NCI-H2171 treated with DMSO at 0.1 percent for 48 hours (cell line): ENCODE results near the gene ATG5.

Experiments used
- DNase-seq: peaks from one replicate; lab custom pipeline; 2025; lab: John Stamatoyannopoulos, UW

The ATG5 gene

GRCh38 chr6:106180208-106180607 lies 145.4 kb downstream of the ATG5 start:
- DNase-seq = no peak

- DNase-seq = no peak
These were observed 146.7 kb downstream of the ATG5 start for GRCh38 chr6:106178900-106179299.

GRCh38 chr6:106177786-106178185 lies 147.8 kb downstream of the ATG5 start:
- no peak for DNase-seq

- DNase-seq = no peak
These were observed 152.3 kb downstream of the ATG5 start for GRCh38 chr6:106173124-106173879.

GRCh38 chr6:106170030-106170791 lies 155.3 kb downstream of the ATG5 start:
- no peak for DNase-seq

- no peak for DNase-seq
These were observed 156.0 kb downstream of the ATG5 start for GRCh38 chr6:106169517-106169916.

- no peak for DNase-seq
These were observed 157.3 kb downstream of the ATG5 start for GRCh38 chr6:106168097-106168888.

- no peak for DNase-seq
These were observed 158.3 kb downstream of the ATG5 start for GRCh38 chr6:106167096-106167814.

GRCh38 chr6:106165885-106166485 lies 159.6 kb downstream of the ATG5 start:
- peak; percentile 32 for DNase-seq

GRCh38 chr6:106163966-106164877 lies 161.3 kb downstream of the ATG5 start:
- DNase-seq = no peak

GRCh38 chr6:106163446-106163965 lies 162.1 kb downstream of the ATG5 start:
- DNase-seq = no peak

- no peak for DNase-seq
These were observed 162.6 kb downstream of the ATG5 start for GRCh38 chr6:106162921-106163320.

GRCh38 chr6:106161893-106162292 lies 163.7 kb downstream of the ATG5 start:
- DNase-seq = no peak

- DNase-seq = no peak
These were observed 164.2 kb downstream of the ATG5 start for GRCh38 chr6:106161311-106161874.

- DNase-seq = no peak
These were observed 165.4 kb downstream of the ATG5 start for GRCh38 chr6:106160189-106160588.

- DNase-seq = no peak
These were observed 166.0 kb downstream of the ATG5 start for GRCh38 chr6:106159531-106159940.

GRCh38 chr6:106158816-106159215 lies 166.7 kb downstream of the ATG5 start:
- no peak for DNase-seq

GRCh38 chr6:106156863-106157262 lies 168.7 kb downstream of the ATG5 start:
- DNase-seq = no peak

- DNase-seq = no peak
These were observed 169.1 kb downstream of the ATG5 start for GRCh38 chr6:106156413-106156812.
